ENCODE results near the gene CDK19.

GRCh38 chr6:110831405-110831804, 16.1 kb upstream of the CDK19 start:
- TF ChIP-seq EZH2 (IDR thresholded peaks at IDR 0.05; ENCODE audit: low read length, missing control alignments) (no peak), CTCF (conservative IDR thresholded peaks at IDR 0.05 in 1 of 2, IDR thresholded peaks at IDR 0.05 in 1 of 2; ENCODE audit: low read depth in 1 of 2, low read length in 2 of 2) (no peak)
